GM12872 (cell line): Measurements from ENCODE around the gene GID8.

ENCODE experiments used
- CTCF ChIP-seq: IDR thresholded peaks from 3 replicates; pipeline ENCODE4 v1.5.1; 2011; ENCODE audit warnings: low read depth, mild to moderate bottlenecking, low read length, moderate library complexity; ENCODE audit not compliant: insufficient read depth

GID8 gene

GRCh38 chr20:62898970-62899632 is 38.8 kb upstream of the GID8 start:
- TF ChIP-seq CTCF = no peak

- peak; percentile 24; the same call in 1 of the 3 replicates for TF ChIP-seq CTCF
Measured at GRCh38 chr20:62899633-62900051, 38.3 kb upstream of the GID8 start.

GRCh38 chr20:62900052-62900691 is 37.8 kb upstream of the GID8 start:
- TF ChIP-seq CTCF = peak; percentile 97

GRCh38 chr20:62900692-62901584 is 37.0 kb upstream of the GID8 start:
- peak; percentile 31; the same call in 2 of the 3 replicates for TF ChIP-seq CTCF

GRCh38 chr20:62901891-62902290 is 36.1 kb upstream of the GID8 start:
- TF ChIP-seq CTCF = no peak

GRCh38 chr20:62902926-62903615 is 34.9 kb upstream of the GID8 start:
- no peak for TF ChIP-seq CTCF
